Esophagus (tissue), 2 donors: ENCODE measurements around the gene FASTKD1. TPM values are rescaled to one million over a fixed set of nuclear protein-coding genes. Genes with fewer than 3 reads are reported as not detected.
"Not testable (repeated sequence)": the region's sequence is repeated elsewhere in the genome, so short reads cannot be mapped to it uniquely, and the experiment has no call there.

Experiments
- H3K27ac ChIP-seq, 2 donors: one replicate each; pipeline ENCODE4 v1.5.1; 2013; ENCODE audit warnings: low read depth in 2 of 2, mild to moderate bottlenecking in 2 of 2, inconsistent platforms in 1 of 2, low read length in 1 of 2, moderate library complexity in 1 of 2
- H3K27me3 ChIP-seq, 2 donors: one replicate each; pipeline ENCODE4 v1.6.1; 2013; ENCODE audit warnings: low read length in 2 of 2, control low read depth in 1 of 2, mild to moderate bottlenecking in 1 of 2; ENCODE audit not compliant: insufficient read depth in 2 of 2, control insufficient read depth in 1 of 2
- H3K36me3 ChIP-seq, 2 donors: one replicate each; pipeline ENCODE4 v1.6.1; 2013; ENCODE audit warnings: low read length in 1 of 2; ENCODE audit not compliant: control insufficient read depth in 2 of 2, insufficient read depth in 2 of 2
- H3K4me1 ChIP-seq, 2 donors: one replicate each; pipeline ENCODE4 v1.6.1; 2013; ENCODE audit warnings: low read length in 1 of 2; ENCODE audit not compliant: control insufficient read depth in 2 of 2, insufficient read depth in 2 of 2
- H3K4me3 ChIP-seq, 2 donors: one replicate each; pipeline ENCODE4 v1.5.1; 2013; ENCODE audit warnings: low read length in 2 of 2, mild to moderate bottlenecking in 2 of 2, low read depth in 1 of 2, moderate library complexity in 1 of 2
- H3K9me3 ChIP-seq, 2 donors: one replicate each; pipeline ENCODE4 v1.6.1; 2013; ENCODE audit warnings: mild to moderate bottlenecking in 2 of 2, low read depth in 1 of 2, low read length in 1 of 2, moderate library complexity in 1 of 2; ENCODE audit not compliant: control insufficient read depth in 2 of 2, insufficient read depth in 1 of 2
- WGBS, 2 donors: extraction: QIAGEN DNeasy Blood & Tissue Kit; methylation state at CpG; one replicate each; pipeline ENCODE4 v1.1.7; 2013; 5-methylcytosine and 5-hydroxymethylcytosine counted together
- polyA plus RNA-seq, 2 donors: library from polyadenylated mRNA; stranded (reverse); fragments of 200-250 nt; gene quantifications; one replicate each; pipeline ENCODE4 v1.2.3, GENCODE V29; 2013
- donor health status: healthy with polysubstance abuse.
- donor health status: Bipolar disorder and iron deficiency.

The FASTKD1 gene
- polyA plus RNA-seq, 2 donors = 14.2 to 58.5 TPM

GRCh38 chr2:169540146-169540545 is 33.5 kb downstream of the FASTKD1 start:
- 90% methylated on average over 2 of the region's 2 CpGs for WGBS, 2 donors

GRCh38 chr2:169539460-169539859 is 34.2 kb downstream of the FASTKD1 start:
- not testable (repeated sequence) for H3K27me3 ChIP-seq, H3K36me3 ChIP-seq, H3K4me1 ChIP-seq, H3K9me3 ChIP-seq, H3K4me3 ChIP-seq, H3K27ac ChIP-seq
- 92 to 96% methylated on average over 2 of the region's 2 CpGs for WGBS, 2 donors

More at GRCh38 chr2:169540146-169540545, 33.5 kb downstream of the FASTKD1 start:
- H3K36me3 ChIP-seq = no peaks in the 10 kb centered on the region
- H3K4me1 ChIP-seq = no peaks in the 10 kb centered on the region
- no peaks in the 10 kb centered on the region for H3K27me3 ChIP-seq
- no peaks in the 10 kb centered on the region for H3K9me3 ChIP-seq
- no peak overlapping the region for H3K4me3 ChIP-seq
- H3K27ac ChIP-seq = no peak overlapping the region

- no peak overlapping the region for H3K27ac ChIP-seq
- no peaks in the 10 kb centered on the region for H3K9me3 ChIP-seq
- 12 to 15% methylated on average over 2 of the region's 2 CpGs for WGBS, 2 donors
- no peaks in the 10 kb centered on the region for H3K27me3 ChIP-seq
- no peak overlapping the region for H3K4me3 ChIP-seq
- no peaks in the 10 kb centered on the region for H3K36me3 ChIP-seq
- H3K4me1 ChIP-seq = no peaks in the 10 kb centered on the region
Measured at GRCh38 chr2:169528271-169528701, 45.4 kb downstream of the FASTKD1 start.

GRCh38 chr2:169526451-169526850 is 47.2 kb downstream of the FASTKD1 start:
- Histone ChIP-seq H3K4me3 (no peak overlapping the region), H3K27me3 (no peaks in the 10 kb centered on the region), H3K9me3 (no peaks in the 10 kb centered on the region), H3K36me3 (no peaks in the 10 kb centered on the region), H3K27ac (no peak overlapping the region), H3K4me1 (no peaks in the 10 kb centered on the region)

- Histone ChIP-seq H3K4me1 (no peaks in the 10 kb centered on the region), H3K4me3 (no peak overlapping the region), H3K9me3 (no peaks in the 10 kb centered on the region), H3K27me3 (no peaks in the 10 kb centered on the region), H3K36me3 (no peaks in the 10 kb centered on the region), H3K27ac (no peak overlapping the region)
- 69 to 71% methylated on average over 2 of the region's 2 CpGs for WGBS, 2 donors
Measured at GRCh38 chr2:169525434-169525833, 48.2 kb downstream of the FASTKD1 start.

GRCh38 chr2:169523681-169524080 is 50.0 kb downstream of the FASTKD1 start:
- H3K27me3 ChIP-seq = no peaks in the 10 kb centered on the region
- H3K9me3 ChIP-seq = no peaks in the 10 kb centered on the region
- no peaks in the 10 kb centered on the region for H3K36me3 ChIP-seq
- H3K27ac ChIP-seq = no peak overlapping the region
- 64 to 71% methylated on average over 5 of the region's 5 CpGs for WGBS, 2 donors
- H3K4me3 ChIP-seq = no peak overlapping the region
- H3K4me1 ChIP-seq = no peaks in the 10 kb centered on the region

- no peak overlapping the region for H3K27ac ChIP-seq
- H3K4me3 ChIP-seq = no peak overlapping the region
- H3K9me3 ChIP-seq = no peaks in the 10 kb centered on the region
- H3K4me1 ChIP-seq = no peaks in the 10 kb centered on the region
- no peaks in the 10 kb centered on the region for H3K36me3 ChIP-seq
- no peaks in the 10 kb centered on the region for H3K27me3 ChIP-seq
Measured at GRCh38 chr2:169520896-169521295, 52.8 kb downstream of the FASTKD1 start.

- not testable (repeated sequence) for H3K4me3 ChIP-seq, H3K4me1 ChIP-seq, H3K9me3 ChIP-seq, H3K27ac ChIP-seq, H3K36me3 ChIP-seq, H3K27me3 ChIP-seq
- 93 to 94% methylated on average over 10 of the region's 10 CpGs for WGBS, 2 donors
Measured at GRCh38 chr2:169516488-169516995, 57.1 kb downstream of the FASTKD1 start.

- H3K36me3 ChIP-seq, H3K27ac ChIP-seq, H3K27me3 ChIP-seq, H3K4me1 ChIP-seq, H3K9me3 ChIP-seq, H3K4me3 ChIP-seq: not testable (repeated sequence)
- 92 to 95% methylated on average over 7 of the region's 7 CpGs for whole genome bisulfite sequencing, 2 donors
Measured at GRCh38 chr2:169514758-169515157, 58.9 kb downstream of the FASTKD1 start.

- no peak overlapping the region for H3K27ac ChIP-seq
- H3K4me1 ChIP-seq = no peaks in the 10 kb centered on the region
- H3K4me3 ChIP-seq = no peak overlapping the region
- H3K9me3 ChIP-seq = no peaks in the 10 kb centered on the region
- H3K36me3 ChIP-seq = no peaks in the 10 kb centered on the region
- WGBS, 2 donors = 71 to 77% methylated on average over 3 of the region's 3 CpGs
- H3K27me3 ChIP-seq = no peaks in the 10 kb centered on the region
Measured at GRCh38 chr2:169513926-169514325, 59.7 kb downstream of the FASTKD1 start.
